NT2/D1 (cell line): Measurements from ENCODE around the gene MYBPC3.

ENCODE experiments used
- SUZ12 ChIP-seq: IDR thresholded peaks from 2 replicates; pipeline ENCODE4 v1.6.1; 2011; ENCODE audit not compliant: insufficient read length, insufficient read depth; ENCODE audit errors: extremely low read depth
- ZNF274 ChIP-seq: IDR thresholded peaks from 2 replicates; pipeline ENCODE4 v1.6.1; 2011; ENCODE audit warnings: mild to moderate bottlenecking, low read depth, low read length

DNA sequence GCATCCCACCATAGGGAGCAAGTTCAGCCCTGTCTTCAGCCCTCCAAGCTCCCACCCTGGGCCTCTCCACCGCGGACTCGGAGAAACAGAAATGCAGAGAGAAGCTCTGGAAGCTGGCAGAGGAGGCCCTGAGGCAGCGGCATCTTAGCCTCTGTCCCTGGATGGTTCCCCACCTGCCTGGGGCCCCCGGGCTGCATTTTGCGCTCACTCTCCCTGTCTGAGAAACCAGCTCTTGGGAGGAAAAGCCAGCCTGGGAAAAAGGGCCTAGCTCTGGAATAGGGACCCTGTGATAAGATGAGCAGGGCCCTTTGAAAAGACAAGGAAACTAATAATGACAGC is 37.9 kb upstream of the MYBPC3 start:
- TF ChIP-seq ZNF274: no peak
- no peak for TF ChIP-seq SUZ12
